ENCODE data around the gene HTR2A. TPM values are rescaled to one million over a fixed set of nuclear protein-coding genes. Genes with fewer than 3 reads are reported as not detected.

The HTR2A gene
- total RNA-seq, 4 donors from 2014 or later, result 0.57 TPM; not detected in 3

- no peak overlapping the region for H3K27ac ChIP-seq
- no peaks in the 10 kb centered on the region for H3K36me3 ChIP-seq
- no peak for TF ChIP-seq POLR2A (IDR thresholded peaks at IDR 0.05)
- TF ChIP-seq EP300 (IDR thresholded peaks at IDR 0.05), result no peak
- TF ChIP-seq POLR2AphosphoS5 (IDR thresholded peaks at IDR 0.05), result no peak
- no peak for TF ChIP-seq CTCF (IDR thresholded peaks at IDR 0.05)
- no peaks in the 10 kb centered on the region for H3K9me3 ChIP-seq
- no peaks in the 10 kb centered on the region for H3K4me1 ChIP-seq
- WGBS, result 79% methylated on average over 1 of the region's 1 CpG
- H3K27me3 ChIP-seq, result no peaks in the 10 kb centered on the region
- no peak overlapping the region for H3K4me3 ChIP-seq
- no peak for DNase-seq (ENCODE audit: low spot score in 2 of 2)
Observed at GRCh38 chr13:46850214-46850613, 46.6 kb downstream of the HTR2A start.

- no peak overlapping the region for H3K27ac ChIP-seq
- no peaks in the 10 kb centered on the region for H3K27me3 ChIP-seq
- no peak overlapping the region for H3K4me3 ChIP-seq
- TF ChIP-seq POLR2A (IDR thresholded peaks at IDR 0.05), result no peak
- no peak for TF ChIP-seq CTCF (IDR thresholded peaks at IDR 0.05)
- no peak for TF ChIP-seq EP300 (IDR thresholded peaks at IDR 0.05)
- TF ChIP-seq POLR2AphosphoS5 (IDR thresholded peaks at IDR 0.05), result no peak
- no peak for DNase-seq (ENCODE audit: low spot score in 2 of 2)
- no peaks in the 10 kb centered on the region for H3K4me1 ChIP-seq
- 66% methylated on average over 2 of the region's 2 CpGs for WGBS
- H3K9me3 ChIP-seq, result no peaks in the 10 kb centered on the region
- H3K36me3 ChIP-seq, result no peaks in the 10 kb centered on the region
Observed at GRCh38 chr13:46846726-46847125, 50.1 kb downstream of the HTR2A start.

DNA sequence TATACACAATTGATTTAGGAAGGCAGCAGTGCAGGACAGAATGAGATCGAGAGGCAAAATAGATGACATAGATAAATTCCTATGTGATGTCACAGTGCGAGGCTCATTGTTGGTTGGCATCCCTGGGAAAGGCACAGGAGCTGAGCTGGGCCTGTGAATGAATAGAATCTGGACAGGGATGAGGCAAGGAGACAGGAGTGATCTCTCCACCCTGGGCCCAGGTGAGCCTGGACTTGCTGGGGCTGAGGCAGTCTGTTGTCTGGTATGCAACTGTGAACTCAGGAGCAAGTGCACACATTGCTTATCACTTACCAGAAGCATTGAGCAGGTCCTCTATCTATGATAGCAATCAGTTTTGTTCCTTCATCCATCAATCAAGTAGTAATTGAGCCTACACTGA, 51.7 kb downstream of the HTR2A start:
- Histone ChIP-seq H3K27me3 (no peaks in the 10 kb centered on the region), H3K4me1 (no peaks in the 10 kb centered on the region), H3K36me3 (no peaks in the 10 kb centered on the region), H3K27ac (no peak overlapping the region), H3K4me3 (no peak overlapping the region), H3K9me3 (no peaks in the 10 kb centered on the region)
- no peak for DNase-seq (ENCODE audit: low spot score in 2 of 2)
- WGBS, result 80% methylated on average over 2 of the region's 2 CpGs
- TF ChIP-seq POLR2AphosphoS5 (IDR thresholded peaks at IDR 0.05) (no peak), EP300 (IDR thresholded peaks at IDR 0.05) (no peak), POLR2A (IDR thresholded peaks at IDR 0.05) (no peak), CTCF (IDR thresholded peaks at IDR 0.05) (no peak)

DNA sequence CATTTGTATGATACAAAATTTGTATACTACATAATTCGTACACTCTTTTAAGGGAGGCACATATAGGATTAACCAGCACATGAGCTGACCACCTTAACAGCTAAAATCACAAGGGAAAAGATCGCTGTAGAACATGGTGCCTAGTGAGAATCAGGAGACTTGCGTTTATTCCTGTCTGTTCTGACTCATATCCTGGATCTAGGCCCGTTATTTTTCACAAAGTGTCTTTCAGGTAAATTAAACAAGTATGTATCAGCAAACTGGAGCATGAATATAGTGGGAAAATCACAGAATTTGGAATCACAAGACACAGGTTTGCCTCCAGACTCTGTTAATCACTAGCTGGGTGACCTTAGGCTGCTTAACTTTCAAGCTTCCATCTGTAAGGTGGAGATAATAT, 52.4 kb downstream of the HTR2A start:
- no peak overlapping the region for H3K4me3 ChIP-seq
- WGBS, result 51% methylated on average over 4 of the region's 4 CpGs
- DNase-seq (ENCODE audit: low spot score in 2 of 2), result no peak

GRCh38 chr13:46839399-46839798, 57.5 kb downstream of the HTR2A start:
- no peaks in the 10 kb centered on the region for H3K4me1 ChIP-seq
- 30% methylated on average over 1 of the region's 1 CpG for WGBS

More for the DNA sequence above, 52.4 kb downstream of the HTR2A start:
- Histone ChIP-seq H3K4me1 (no peaks in the 10 kb centered on the region), H3K27me3 (no peaks in the 10 kb centered on the region), H3K36me3 (no peaks in the 10 kb centered on the region), H3K9me3 (no peaks in the 10 kb centered on the region), H3K27ac (no peak overlapping the region)
- no peak for TF ChIP-seq CTCF (IDR thresholded peaks at IDR 0.05)
- no peak for TF ChIP-seq POLR2A (IDR thresholded peaks at IDR 0.05)
- no peak for TF ChIP-seq POLR2AphosphoS5 (IDR thresholded peaks at IDR 0.05)
- no peak for TF ChIP-seq EP300 (IDR thresholded peaks at IDR 0.05)

More at GRCh38 chr13:46839399-46839798, 57.5 kb downstream of the HTR2A start:
- Histone ChIP-seq H3K27ac (no peak overlapping the region), H3K27me3 (no peaks in the 10 kb centered on the region), H3K9me3 (no peaks in the 10 kb centered on the region), H3K4me3 (no peak overlapping the region), H3K36me3 (no peaks in the 10 kb centered on the region)
- TF ChIP-seq POLR2A (IDR thresholded peaks at IDR 0.05) (no peak), POLR2AphosphoS5 (IDR thresholded peaks at IDR 0.05) (no peak), CTCF (IDR thresholded peaks at IDR 0.05) (no peak), EP300 (IDR thresholded peaks at IDR 0.05) (no peak)
- DNase-seq (ENCODE audit: low spot score in 2 of 2), result no peak
